Measurements from ENCODE around the gene NLRP6.

NLRP6 gene

GRCh38 chr11:250740-251299 is 27.4 kb upstream of the NLRP6 start:
- no peak for DNase-seq (ENCODE audit: extremely low read depth, low read depth)
- peak; percentile 61 for TF ChIP-seq CTCF (IDR thresholded peaks at IDR 0.05; ENCODE audit: low read depth, low read length)

GRCh38 chr11:251550-251949 is 26.7 kb upstream of the NLRP6 start:
- TF ChIP-seq CTCF (IDR thresholded peaks at IDR 0.05; ENCODE audit: low read depth, low read length): no peak
- DNase-seq (ENCODE audit: extremely low read depth, low read depth): no peak

- no peak for TF ChIP-seq CTCF (IDR thresholded peaks at IDR 0.05; ENCODE audit: low read depth, low read length)
- DNase-seq (ENCODE audit: extremely low read depth, low read depth): no peak
Observed at GRCh38 chr11:252666-253065, 25.5 kb upstream of the NLRP6 start.

- no peak for TF ChIP-seq CTCF (IDR thresholded peaks at IDR 0.05; ENCODE audit: low read depth, low read length)
- no peak for DNase-seq (ENCODE audit: extremely low read depth, low read depth)
Observed at GRCh38 chr11:253160-253885, 24.9 kb upstream of the NLRP6 start.

- no peak for DNase-seq (ENCODE audit: extremely low read depth, low read depth)
- no peak for TF ChIP-seq CTCF (IDR thresholded peaks at IDR 0.05; ENCODE audit: low read depth, low read length)
Observed at GRCh38 chr11:253886-254270, 24.3 kb upstream of the NLRP6 start.

GRCh38 chr11:255176-255575 is 23.0 kb upstream of the NLRP6 start:
- no peak for TF ChIP-seq CTCF (IDR thresholded peaks at IDR 0.05; ENCODE audit: low read depth, low read length)
- no peak for DNase-seq (ENCODE audit: extremely low read depth, low read depth)

GRCh38 chr11:255816-256215 is 22.4 kb upstream of the NLRP6 start:
- no peak for DNase-seq (ENCODE audit: extremely low read depth, low read depth)
- no peak for TF ChIP-seq CTCF (IDR thresholded peaks at IDR 0.05; ENCODE audit: low read depth, low read length)
